Epidermal melanocyte (primary cell): ENCODE results near the gene KRTAP8-1.

Source experiments
- DNase-seq: peaks from one replicate; pipeline ENCODE4 v3.0.0; 2011; ENCODE audit warnings: low spot score; ENCODE audit not compliant: insufficient read length

KRTAP8-1 gene

GRCh38 chr21:30813174-30813573 lies at the start of gene KRTAP8-1:
TSS of gene KRTAP8-1 (minus strand) at chr21:30813274. CDS start at chr21:30813220, 54 bp downstream.
- no peak for DNase-seq

- DNase-seq: no peak
Observed at GRCh38 chr21:30847627-30848500, 34.8 kb upstream of the KRTAP8-1 start.

GRCh38 chr21:30842990-30843389 lies 29.9 kb upstream of the KRTAP8-1 start:
- no peak for DNase-seq

- no peak for DNase-seq
Observed at GRCh38 chr21:30839304-30839703, 26.2 kb upstream of the KRTAP8-1 start.

GRCh38 chr21:30838536-30838935 lies 25.5 kb upstream of the KRTAP8-1 start:
- DNase-seq: no peak

- no peak for DNase-seq
Observed at GRCh38 chr21:30831194-30831765, 18.2 kb upstream of the KRTAP8-1 start.

GRCh38 chr21:30829659-30830058 lies 16.6 kb upstream of the KRTAP8-1 start, which contains the start of gene KRTAP7-1:
TSS of gene KRTAP7-1 (minus strand) at chr21:30829759. CDS start at chr21:30829698, 61 bp downstream.
- DNase-seq: no peak

- DNase-seq: no peak
Observed at GRCh38 chr21:30818837-30819610, 6.0 kb upstream of the KRTAP8-1 start.

- DNase-seq: no peak
Observed at GRCh38 chr21:30800605-30801004, 12.5 kb downstream of the KRTAP8-1 start.

GRCh38 chr21:30793581-30794314 lies 19.3 kb downstream of the KRTAP8-1 start:
- no peak for DNase-seq

- no peak for DNase-seq
Observed at GRCh38 chr21:30779249-30779648, 33.8 kb downstream of the KRTAP8-1 start.

GRCh38 chr21:30769724-30770431 lies 43.2 kb downstream of the KRTAP8-1 start:
- DNase-seq: no peak
